SK-N-DZ (cell line): ENCODE data around the gene C5AR2.
"Not testable (repeated sequence)": the region's sequence is repeated elsewhere in the genome, so short reads cannot be mapped to it uniquely, and the experiment has no call there.

ENCODE experiments used
- DNase-seq: peaks from one replicate; pipeline ENCODE4 v3.0.0-alpha.2; 2015; ENCODE audit warnings: low spot score

C5AR2 gene

GRCh38 chr19:47362321-47362720 lies 30.3 kb downstream of the C5AR2 start:
- DNase-seq = no peak

- DNase-seq = no peak
These were observed 32.0 kb downstream of the C5AR2 start for GRCh38 chr19:47363758-47364531.

- not testable (repeated sequence) for DNase-seq
These were observed 33.5 kb downstream of the C5AR2 start for GRCh38 chr19:47365455-47365854.

DNA sequence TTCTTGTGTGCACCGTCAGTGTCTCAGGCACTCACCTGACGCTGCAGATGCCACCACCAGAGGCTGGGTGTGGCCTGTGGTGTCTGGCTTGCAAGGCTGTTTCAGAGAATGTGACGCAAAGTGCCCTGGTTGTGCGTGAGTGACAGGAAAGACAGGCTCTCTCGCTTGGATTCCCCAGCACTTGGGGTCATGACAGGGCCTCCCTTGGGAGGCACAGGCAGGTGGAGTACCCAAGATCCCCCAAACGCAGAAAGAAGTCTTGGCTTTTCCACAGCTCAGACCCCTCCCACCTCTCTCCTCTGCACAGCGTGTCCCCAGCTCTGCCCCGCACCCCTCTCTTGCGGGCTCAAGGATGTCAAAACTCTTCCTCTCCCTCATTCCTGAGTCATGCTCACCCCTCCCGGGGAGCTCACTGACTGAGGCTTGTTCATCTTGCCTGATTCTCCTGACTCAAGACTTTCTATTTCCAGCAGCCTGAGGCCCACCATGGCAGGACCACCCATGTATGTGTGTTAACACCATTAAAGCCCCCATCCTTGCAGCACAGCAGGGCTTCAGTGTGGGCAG lies 38.2 kb downstream of the C5AR2 start:
- DNase-seq = no peak

- DNase-seq = no peak
These were observed 39.3 kb downstream of the C5AR2 start for GRCh38 chr19:47371261-47371660.

DNA sequence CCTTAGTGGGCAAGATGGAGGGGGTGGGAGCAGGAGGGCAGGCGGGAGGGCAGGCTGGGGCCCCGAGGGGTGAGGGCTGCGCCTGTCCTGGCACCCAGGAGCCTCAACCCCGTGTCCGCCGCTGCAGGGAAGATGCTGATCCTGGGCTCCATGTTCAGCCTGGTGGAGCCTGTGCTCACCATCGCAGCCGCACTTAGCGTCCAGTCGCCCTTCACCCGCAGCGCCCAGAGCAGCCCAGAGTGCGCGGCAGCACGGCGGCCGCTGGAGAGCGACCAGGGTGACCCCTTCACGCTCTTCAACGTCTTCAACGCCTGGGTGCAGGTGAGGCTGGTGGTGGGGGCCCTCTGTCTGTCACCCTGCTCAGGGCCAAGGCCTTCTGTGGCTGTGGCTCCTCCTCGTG lies 40.6 kb downstream of the C5AR2 start:
- no peak for DNase-seq

GRCh38 chr19:47373246-47374240 lies 41.6 kb downstream of the C5AR2 start:
- DNase-seq = no peak

DNA sequence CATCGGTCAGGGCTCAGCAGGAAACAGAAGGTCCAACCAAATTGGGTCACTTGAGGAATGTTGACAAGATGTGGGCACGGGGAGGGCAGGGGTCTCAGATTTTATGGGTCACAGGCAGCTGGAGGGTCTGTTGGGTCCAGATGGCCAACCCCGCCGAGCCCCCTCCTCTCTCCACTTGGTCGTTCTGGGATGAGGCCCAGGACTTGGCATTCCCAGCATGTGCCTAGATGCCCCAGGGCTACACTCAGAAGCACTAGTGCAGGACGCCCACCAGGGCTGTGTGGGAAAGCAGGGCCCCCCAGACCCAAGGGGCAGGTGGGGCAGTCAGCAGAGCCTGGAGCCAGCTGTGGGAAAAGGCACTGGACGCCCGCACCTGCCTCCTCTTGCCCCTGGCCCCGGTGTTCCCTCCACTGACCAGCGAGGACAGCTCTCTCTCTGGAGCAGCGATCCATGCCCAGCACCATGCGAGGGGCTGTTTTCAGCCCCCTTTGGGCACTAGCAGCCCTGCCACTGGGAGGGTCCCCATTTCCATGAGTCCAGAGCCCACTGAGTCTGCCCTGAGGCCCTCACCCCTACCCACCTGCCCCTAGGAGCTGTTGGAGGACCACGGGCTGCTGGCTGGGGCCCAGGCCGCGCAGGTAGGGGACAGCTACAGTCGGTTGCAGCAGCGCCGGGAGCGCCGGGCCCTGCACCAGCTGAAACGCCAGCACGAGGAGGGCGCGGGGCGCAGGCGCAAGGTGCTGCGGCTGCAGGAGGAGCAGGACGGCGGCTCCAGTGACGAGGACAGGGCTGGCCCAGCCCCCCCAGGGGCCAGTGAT lies 43.1 kb downstream of the C5AR2 start:
- no peak for DNase-seq

- DNase-seq = no peak
These were observed 44.0 kb downstream of the C5AR2 start for GRCh38 chr19:47375694-47376588.

GRCh38 chr19:47376589-47377144 lies 44.7 kb downstream of the C5AR2 start:
- no peak for DNase-seq

DNA sequence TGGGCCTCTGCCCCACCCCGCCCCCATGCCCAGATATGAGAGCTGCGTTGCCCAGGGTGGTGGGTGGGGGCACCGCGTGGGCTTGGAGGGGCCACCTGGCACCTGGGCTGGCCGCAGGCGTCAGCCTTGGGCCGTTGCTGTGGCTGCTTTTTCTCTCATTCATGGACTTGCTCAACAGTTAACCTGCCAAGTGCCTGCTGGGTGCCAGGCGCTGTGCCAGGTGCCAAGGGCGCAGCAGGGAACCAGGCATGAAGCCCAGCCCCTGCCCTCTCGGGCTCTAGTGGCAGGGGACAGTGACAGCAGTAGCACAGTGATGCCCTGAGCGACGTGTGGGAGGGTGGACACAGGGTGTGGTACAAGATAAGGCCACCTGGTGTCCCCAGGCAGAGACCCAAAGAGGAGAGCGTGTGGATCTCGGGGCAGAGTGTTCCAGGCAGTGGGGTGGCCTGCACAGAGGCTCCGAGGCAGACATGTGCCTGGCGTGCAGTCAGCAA lies 45.3 kb downstream of the C5AR2 start:
- DNase-seq = no peak

DNA sequence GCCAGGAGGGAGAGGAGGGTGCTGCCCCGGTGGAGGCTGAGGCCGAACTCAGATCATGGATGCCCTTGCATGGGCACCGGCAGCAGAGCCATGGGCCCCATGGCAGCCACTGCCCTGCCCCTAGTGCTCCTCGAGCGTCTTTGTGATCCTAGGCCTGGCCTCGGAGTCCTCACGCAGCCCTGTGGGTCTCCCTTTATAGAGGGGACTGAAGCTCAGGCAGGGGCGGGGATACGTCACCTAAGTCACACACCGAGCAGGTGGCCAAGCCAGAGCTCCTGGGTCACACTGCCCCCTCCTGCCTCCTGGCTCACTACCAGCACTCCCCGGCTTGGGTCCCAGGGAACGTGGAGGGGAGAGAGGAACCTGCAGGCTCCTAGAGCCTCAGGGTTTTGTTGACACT lies 45.8 kb downstream of the C5AR2 start:
- no peak for DNase-seq

DNA sequence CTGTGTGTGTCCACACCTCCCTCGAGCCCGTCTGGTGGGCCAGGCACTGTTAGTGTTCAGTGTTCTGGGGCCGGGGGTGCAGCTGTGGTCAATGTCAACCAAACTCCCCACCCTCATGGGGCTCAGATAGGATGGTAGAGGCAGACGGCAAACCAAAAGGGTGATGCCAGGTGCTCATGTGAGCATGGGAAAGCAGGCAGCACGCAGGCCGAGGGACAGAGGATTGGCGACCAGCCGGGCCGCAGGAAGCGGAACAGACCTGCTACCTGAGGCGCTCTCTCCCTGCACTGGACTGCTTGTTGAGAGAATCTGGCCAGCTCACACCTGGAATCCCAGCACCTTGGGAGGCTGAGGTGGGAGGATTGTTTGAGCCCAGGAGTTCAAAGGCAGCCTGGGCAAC lies 46.3 kb downstream of the C5AR2 start:
- DNase-seq = no peak

GRCh38 chr19:47379381-47379938 lies 47.5 kb downstream of the C5AR2 start:
- DNase-seq = no peak

GRCh38 chr19:47380559-47380958 lies 48.6 kb downstream of the C5AR2 start:
- no peak for DNase-seq

DNA sequence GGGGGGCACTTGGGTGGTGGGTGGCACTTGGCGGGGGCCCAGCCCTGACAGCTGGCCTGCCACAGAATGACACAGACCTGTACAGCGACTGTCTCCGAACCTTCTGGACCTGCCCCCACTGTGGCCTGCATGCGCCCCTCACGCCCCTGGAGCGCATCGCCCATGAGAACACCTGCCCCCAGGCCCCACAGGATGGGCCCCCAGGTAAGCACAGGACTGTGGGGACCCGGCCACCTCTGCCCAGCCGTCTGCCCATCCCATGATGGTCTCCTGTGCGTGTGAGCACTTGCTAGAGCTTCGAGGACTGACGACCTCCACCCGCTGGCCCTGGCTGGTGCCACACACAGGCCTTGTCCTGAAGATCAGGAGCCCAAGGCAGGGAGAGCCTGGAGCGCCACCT lies 49.1 kb downstream of the C5AR2 start:
- no peak for DNase-seq

- DNase-seq = no peak
These were observed 49.8 kb downstream of the C5AR2 start for GRCh38 chr19:47381653-47382279.

DNA sequence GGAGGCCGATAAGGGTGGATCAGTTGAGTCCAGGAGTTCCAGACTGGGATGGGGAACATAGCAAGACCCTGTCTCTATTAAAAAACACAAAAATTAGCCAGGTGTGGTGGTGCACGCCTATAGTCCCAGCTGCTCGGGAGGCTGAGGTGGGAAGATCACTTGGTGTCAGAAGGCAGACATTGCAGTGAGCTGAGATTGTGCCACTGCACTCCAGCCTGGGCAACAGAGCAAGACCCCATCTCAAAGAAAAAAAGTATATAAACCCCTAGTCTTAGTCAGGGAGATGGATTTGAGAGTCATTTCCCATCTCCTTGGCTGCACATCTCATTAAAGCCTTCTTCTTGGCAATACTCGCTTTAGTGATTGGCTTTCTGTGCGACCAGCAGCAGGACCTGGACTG lies 51.9 kb downstream of the C5AR2 start:
- not testable (repeated sequence) for DNase-seq

GRCh38 chr19:47384533-47384932 lies 52.6 kb downstream of the C5AR2 start:
- DNase-seq = not testable (repeated sequence)
